Activated CD8-positive, alpha-beta T cell treated with anti-CD3 and anti-CD28 coated beads, Interleukin-2, amount 10 ng/mL, durations not matched to agents 7 days and 5 days (primary cell): Measurements from ENCODE around the gene SYT13. TPM values are rescaled to one million over a fixed set of nuclear protein-coding genes. Genes with fewer than 3 reads are reported as not detected.

Experiments
- ATAC-seq: fragments of 150-1000 bp; cut with Tn5 transposase; one replicate; pipeline ENCODE4 v1.10.0; 2021; ENCODE audit warnings: moderate library complexity
- CTCF ChIA-PET: fragments of 350-600 bp; sonication (Branson Sonifier 250); formaldehyde crosslinking; loops from one replicate; lab custom pipeline; 2021; ENCODE audit warnings: antibody characterized with exemption; lab: Charles Lee
- POLR2A ChIA-PET: fragments of 350-600 bp; sonication (Branson Sonifier 250); formaldehyde crosslinking; loops from one replicate; lab custom pipeline; 2021; ENCODE audit warnings: antibody characterized with exemption; lab: Charles Lee
- DNase-seq: peaks from one replicate; pipeline ENCODE4 v3.0.0-alpha.2; 2020
- H3K27ac Mint-ChIP-seq: one replicate; pipeline ENCODE4 v1.8.0; 2021; ENCODE audit warnings: mild to moderate bottlenecking, mixed read lengths
- H3K27me3 Mint-ChIP-seq: one replicate; pipeline ENCODE4 v1.8.0; 2021; ENCODE audit warnings: low read depth, mixed read lengths
- H3K36me3 Mint-ChIP-seq: one replicate; pipeline ENCODE4 v1.8.0; 2021; ENCODE audit warnings: low read depth, mixed read lengths
- H3K4me1 Mint-ChIP-seq: one replicate; pipeline ENCODE4 v1.8.0; 2021; ENCODE audit warnings: low read depth, mixed read lengths
- H3K4me3 Mint-ChIP-seq: one replicate; pipeline ENCODE4 v1.8.0; 2021; ENCODE audit warnings: mild to moderate bottlenecking, mixed read lengths
- H3K9me3 Mint-ChIP-seq: one replicate; pipeline ENCODE4 v1.8.0; 2022; ENCODE audit warnings: mixed read lengths; ENCODE audit not compliant: insufficient read depth
- total RNA-seq, 2 experiments: library from RNA; stranded (reverse); gene quantifications; one replicate each; pipeline ENCODE4 v1.2.3, GENCODE V29; 2021

SYT13 gene
- total RNA-seq, 2 experiments from 2014 or later, result not detected

- DNase-seq (peak; percentile 1), ATAC-seq (no peak)
- peaks cover 22% of the 10 kb centered on the region for H3K27me3 Mint-ChIP-seq
- ChIA-PET CTCF (interaction anchor here (1.1 to 1.3 kb wide), 2 partner anchors 10 to 17 kb away, joined by 3 to 4 read pairs; no protein-coding TSS in a partner anchor), POLR2A (no interaction called here)
- H3K36me3 Mint-ChIP-seq, result no peaks in the 10 kb centered on the region
- H3K4me1 Mint-ChIP-seq, result no peaks in the 10 kb centered on the region
- no peak overlapping the region for H3K4me3 Mint-ChIP-seq
- no peak overlapping the region for H3K27ac Mint-ChIP-seq
- H3K9me3 Mint-ChIP-seq, result peaks cover 10% of the 10 kb centered on the region
Observed at GRCh38 chr11:45322891-45323600, 36.9 kb upstream of the SYT13 start.

DNA sequence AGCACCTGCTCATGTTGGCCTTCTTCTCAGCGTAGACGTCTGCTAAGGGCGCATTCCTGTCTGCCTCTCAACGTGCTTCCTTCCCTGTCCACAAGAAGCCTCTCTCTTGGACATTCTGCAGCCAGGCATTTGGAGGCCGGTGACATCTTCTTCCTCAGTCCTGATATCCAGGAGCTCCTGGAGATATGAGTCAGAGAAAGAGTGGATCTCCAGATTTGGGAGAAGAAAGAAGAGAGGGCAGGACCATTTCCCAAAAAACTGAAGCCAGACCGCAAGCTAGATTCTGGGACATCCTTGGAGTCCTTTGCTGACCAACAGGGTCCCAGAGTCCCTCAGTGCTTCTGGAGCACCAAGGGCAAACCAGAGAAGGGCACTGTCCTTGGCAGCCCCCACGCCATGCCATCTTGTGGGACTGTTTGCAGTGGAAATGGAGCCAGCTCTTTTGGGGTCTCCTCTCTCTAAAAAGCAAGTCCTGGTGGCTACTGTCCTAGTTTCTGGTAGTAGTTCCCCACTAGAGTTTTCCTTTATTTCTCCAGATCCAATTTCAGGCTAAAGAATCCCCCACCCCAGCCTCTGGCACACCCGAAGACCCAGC, 36.1 kb upstream of the SYT13 start:
- ATAC-seq, result no peak
- peaks cover 17% of the 10 kb centered on the region for H3K27me3 Mint-ChIP-seq
- DNase-seq, result no peak
- CTCF ChIA-PET, result interaction anchor here (1.1 to 1.3 kb wide), 2 partner anchors 11 to 18 kb away, joined by 3 to 4 read pairs; no protein-coding TSS in a partner anchor
- POLR2A ChIA-PET, result no interaction called here
- H3K36me3 Mint-ChIP-seq, result no peaks in the 10 kb centered on the region
- H3K4me1 Mint-ChIP-seq, result no peaks in the 10 kb centered on the region
- H3K9me3 Mint-ChIP-seq, result peaks cover 5% of the 10 kb centered on the region
- no peak overlapping the region for H3K4me3 Mint-ChIP-seq
- no peak overlapping the region for H3K27ac Mint-ChIP-seq

GRCh38 chr11:45321669-45322068, 35.5 kb upstream of the SYT13 start:
- ATAC-seq (no peak), DNase-seq (no peak)
- Mint-ChIP-seq H3K9me3 (peaks cover under 1% of the 10 kb centered on the region), H3K4me1 (no peaks in the 10 kb centered on the region), H3K36me3 (no peaks in the 10 kb centered on the region), H3K27me3 (peaks cover 15% of the 10 kb centered on the region), H3K27ac (no peak overlapping the region), H3K4me3 (no peak overlapping the region)
- ChIA-PET CTCF (no interaction called here), POLR2A (no interaction called here)

- Mint-ChIP-seq H3K4me1 (no peaks in the 10 kb centered on the region), H3K9me3 (no peaks in the 10 kb centered on the region), H3K36me3 (no peaks in the 10 kb centered on the region), H3K4me3 (no peak overlapping the region), H3K27me3 (peaks cover 17% of the 10 kb centered on the region), H3K27ac (no peak overlapping the region)
- POLR2A ChIA-PET, result no interaction called here
- ATAC-seq (no peak), DNase-seq (no peak)
- CTCF ChIA-PET, result interaction anchor here (0.6 kb wide), 1 partner anchor 12 kb away, joined by 3 read pairs; no protein-coding TSS in a partner anchor
Observed at GRCh38 chr11:45321031-45321595, 35.0 kb upstream of the SYT13 start.

- ATAC-seq, result no peak
- H3K36me3 Mint-ChIP-seq, result no peaks in the 10 kb centered on the region
- no peak overlapping the region for H3K27ac Mint-ChIP-seq
- H3K27me3 Mint-ChIP-seq, result peaks cover 11% of the 10 kb centered on the region
- no peak overlapping the region for H3K4me3 Mint-ChIP-seq
- H3K9me3 Mint-ChIP-seq, result no peaks in the 10 kb centered on the region
- ChIA-PET POLR2A (no interaction called here), CTCF (no interaction called here)
- no peaks in the 10 kb centered on the region for H3K4me1 Mint-ChIP-seq
- DNase-seq, result no peak
Observed at GRCh38 chr11:45320371-45320770, 34.2 kb upstream of the SYT13 start.

DNA sequence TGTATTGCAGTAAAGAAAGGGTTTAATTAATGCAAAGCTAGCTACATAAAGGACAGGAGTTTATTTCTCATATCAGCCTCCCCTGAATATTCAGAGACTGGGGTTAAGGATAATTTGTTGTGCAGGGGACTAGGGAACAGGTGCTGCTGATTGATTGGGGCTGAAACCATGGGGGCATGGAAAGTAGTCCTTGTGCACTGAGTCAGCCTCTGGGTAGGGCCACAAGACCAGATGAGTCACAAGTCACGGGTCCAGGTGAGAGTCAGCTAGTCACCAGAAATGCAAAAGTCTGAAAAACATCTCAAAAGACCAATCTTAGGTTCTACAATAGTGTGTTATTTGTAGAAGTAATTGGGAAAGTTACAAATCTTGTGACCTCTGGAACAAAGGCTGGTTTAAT, 32.9 kb upstream of the SYT13 start:
- POLR2A ChIA-PET, result no interaction called here
- DNase-seq (no peak), ATAC-seq (no peak)
- CTCF ChIA-PET, result interaction anchor here (1.7 to 1.9 kb wide), 2 partner anchors 11 to 209 kb away, joined by 5 to 6 read pairs; no protein-coding TSS in a partner anchor
- no peak overlapping the region for H3K27ac Mint-ChIP-seq
- H3K4me3 Mint-ChIP-seq, result no peak overlapping the region
- H3K27me3 Mint-ChIP-seq, result peaks cover 10% of the 10 kb centered on the region
- H3K4me1 Mint-ChIP-seq, result no peaks in the 10 kb centered on the region
- H3K9me3 Mint-ChIP-seq, result no peaks in the 10 kb centered on the region
- H3K36me3 Mint-ChIP-seq, result no peaks in the 10 kb centered on the region

- ChIA-PET CTCF (interaction anchor here (1.7 to 1.9 kb wide), 2 partner anchors 11 to 208 kb away, joined by 5 to 6 read pairs; no protein-coding TSS in a partner anchor), POLR2A (no interaction called here)
Observed at GRCh38 chr11:45318516-45318915, 32.4 kb upstream of the SYT13 start.

DNA sequence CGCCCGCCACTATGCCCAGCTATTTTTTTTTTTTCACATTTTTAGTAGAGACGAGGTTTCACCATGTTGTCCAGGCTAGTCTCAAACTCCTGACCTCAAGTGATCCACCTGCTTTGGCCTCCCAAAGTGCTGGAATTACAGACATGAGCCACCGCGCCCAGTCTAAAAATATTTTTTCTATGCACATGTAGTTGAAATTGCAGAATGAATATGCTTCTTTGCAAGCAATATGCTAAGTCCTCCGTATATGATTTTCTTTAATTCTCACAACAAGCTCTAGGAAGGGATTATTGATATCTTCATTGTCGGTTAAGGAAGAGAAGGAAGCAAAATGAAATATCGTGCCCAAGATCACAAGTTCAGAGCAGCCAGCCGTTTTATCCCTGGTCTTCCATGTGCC, 30.1 kb upstream of the SYT13 start:
- Mint-ChIP-seq H3K36me3 (no peaks in the 10 kb centered on the region), H3K4me3 (no peak overlapping the region), H3K27me3 (peaks cover 18% of the 10 kb centered on the region), H3K27ac (no peak overlapping the region), H3K4me1 (no peaks in the 10 kb centered on the region), H3K9me3 (no peaks in the 10 kb centered on the region)
- ATAC-seq, result no peak
- CTCF ChIA-PET, result no interaction called here
- POLR2A ChIA-PET, result no interaction called here
- DNase-seq, result no peak

More at GRCh38 chr11:45318516-45318915, 32.4 kb upstream of the SYT13 start:
- Mint-ChIP-seq H3K4me3 (no peak overlapping the region), H3K4me1 (no peaks in the 10 kb centered on the region), H3K36me3 (no peaks in the 10 kb centered on the region), H3K27ac (no peak overlapping the region), H3K9me3 (no peaks in the 10 kb centered on the region), H3K27me3 (peaks cover 10% of the 10 kb centered on the region)
- DNase-seq (peak; percentile 9), ATAC-seq (no peak)

DNA sequence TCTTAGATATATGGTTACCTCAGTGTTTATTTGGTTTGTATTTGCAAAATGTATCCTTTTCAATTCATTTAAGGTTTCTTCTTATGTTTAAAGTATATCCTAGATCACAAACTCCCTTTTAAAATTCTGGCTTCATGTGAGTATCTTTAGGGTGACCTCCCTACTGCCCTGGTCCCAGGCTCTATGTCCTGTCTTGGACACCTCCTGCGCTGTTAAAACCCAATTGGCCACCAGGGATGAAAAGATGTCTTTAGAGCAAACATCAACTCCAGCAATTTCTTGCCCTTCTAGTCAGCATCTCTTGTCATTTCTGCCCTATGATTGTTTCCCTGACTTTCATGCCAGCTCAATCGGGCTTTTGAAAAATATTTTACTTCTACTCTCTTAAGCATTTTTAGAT, 28.8 kb upstream of the SYT13 start:
- peaks cover 22% of the 10 kb centered on the region for H3K27me3 Mint-ChIP-seq
- H3K36me3 Mint-ChIP-seq, result no peaks in the 10 kb centered on the region
- H3K27ac Mint-ChIP-seq, result no peak overlapping the region

DNA sequence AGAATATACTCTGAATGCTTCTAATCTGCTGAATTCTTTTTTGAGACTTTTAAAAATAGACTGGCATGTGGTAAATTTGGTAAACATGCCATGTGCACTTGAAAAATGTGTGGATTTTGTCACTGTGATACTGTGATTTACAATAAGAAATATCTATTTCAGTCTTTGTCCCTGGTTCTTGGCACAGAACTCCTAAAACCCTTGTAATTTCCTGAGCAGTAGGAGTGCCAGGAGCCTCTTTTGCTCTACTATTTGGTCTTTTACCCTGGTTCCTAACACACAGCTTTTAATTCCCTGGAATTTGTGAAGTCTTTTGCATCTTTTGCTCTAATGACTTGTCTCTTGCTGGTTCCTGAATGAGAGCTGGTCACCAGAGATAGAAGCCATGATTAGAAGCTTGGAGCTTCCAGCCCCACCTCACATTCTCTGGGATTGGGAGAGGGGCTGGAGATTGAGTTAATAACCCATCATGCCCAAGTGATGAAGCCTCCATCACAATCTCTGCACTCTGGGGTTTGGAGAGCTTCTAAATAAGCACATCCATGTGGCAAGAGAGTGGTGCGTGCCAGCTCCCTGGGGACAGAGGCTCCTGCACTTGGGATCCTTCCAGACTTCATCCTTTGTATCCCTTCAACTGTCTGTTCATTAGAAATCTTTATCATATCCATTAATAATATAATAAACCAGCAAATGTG, 27.2 kb upstream of the SYT13 start:
- H3K4me1 Mint-ChIP-seq, result no peaks in the 10 kb centered on the region
- CTCF ChIA-PET, result interaction anchor here (1.2 kb wide), 1 partner anchor 20 kb away, joined by 3 read pairs; no protein-coding TSS in a partner anchor
- no peak overlapping the region for H3K4me3 Mint-ChIP-seq
- POLR2A ChIA-PET, result no interaction called here
- no peak overlapping the region for H3K27ac Mint-ChIP-seq
- peaks cover 28% of the 10 kb centered on the region for H3K27me3 Mint-ChIP-seq
- H3K9me3 Mint-ChIP-seq, result no peaks in the 10 kb centered on the region
- ATAC-seq (no peak), DNase-seq (no peak)
- no peaks in the 10 kb centered on the region for H3K36me3 Mint-ChIP-seq

More for the DNA sequence above, 28.8 kb upstream of the SYT13 start:
- ChIA-PET POLR2A (no interaction called here), CTCF (no interaction called here)
- Mint-ChIP-seq H3K4me3 (no peak overlapping the region), H3K9me3 (no peaks in the 10 kb centered on the region), H3K4me1 (no peaks in the 10 kb centered on the region)
- no peak for ATAC-seq
- DNase-seq, result no peak

DNA sequence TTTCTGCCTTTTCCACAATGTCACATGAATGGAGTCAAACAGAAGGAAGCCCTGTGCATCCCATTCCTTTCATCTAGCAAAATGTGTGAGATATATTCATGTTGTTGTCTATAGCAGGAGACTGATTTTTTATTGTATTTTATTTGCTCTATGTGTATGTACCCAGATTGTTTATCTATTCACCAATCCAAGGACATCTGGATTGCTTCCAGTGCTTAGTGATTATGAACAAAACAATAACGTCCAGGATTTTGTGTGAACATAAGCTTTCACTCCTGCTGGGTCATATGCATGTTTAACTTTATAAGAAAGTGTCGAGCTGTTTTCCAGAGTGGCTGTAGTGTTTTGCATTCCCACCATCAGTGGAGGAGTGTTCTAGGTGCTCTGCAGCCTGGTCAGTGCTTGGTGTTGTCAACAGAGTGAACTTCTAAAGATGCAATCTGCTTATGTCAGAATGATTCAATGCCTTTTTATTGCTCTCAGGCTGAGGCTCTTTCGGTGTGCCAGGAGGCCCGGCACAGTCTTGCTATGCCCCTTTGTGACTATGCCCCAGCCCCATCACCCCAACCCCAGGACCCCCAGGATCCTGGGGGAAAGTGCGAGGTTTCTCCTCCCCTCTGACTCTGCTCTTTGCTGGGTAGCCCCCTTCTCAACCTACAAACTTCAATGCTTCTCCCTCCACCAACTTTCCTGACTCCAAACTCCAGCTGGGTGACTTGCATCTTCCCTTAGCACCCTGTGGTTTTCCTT, 19.9 kb upstream of the SYT13 start:
- POLR2A ChIA-PET, result no interaction called here
- ATAC-seq (no peak), DNase-seq (no peak)
- Mint-ChIP-seq H3K36me3 (no peaks in the 10 kb centered on the region), H3K4me1 (peaks cover 8% of the 10 kb centered on the region), H3K27ac (no peak overlapping the region), H3K4me3 (no peak overlapping the region), H3K9me3 (no peaks in the 10 kb centered on the region), H3K27me3 (peaks cover 14% of the 10 kb centered on the region)
- CTCF ChIA-PET, result interaction anchor here (0.8 to 1.5 kb wide), 3 partner anchors 26 to 195 kb away, joined by 3 to 4 read pairs (median 3); no protein-coding TSS in a partner anchor
